Keratinocyte (primary cell): ENCODE results near the gene PPIP5K2. TPM values are rescaled to one million over a fixed set of nuclear protein-coding genes. Genes with fewer than 3 reads are reported as not detected.

Experiments used
- DNase-seq: peaks from one replicate; pipeline ENCODE4 v3.0.0-alpha.2; 2011; ENCODE audit warnings: low read depth, missing footprints, low spot score
- FAIRE-seq: peaks from 2 replicates; lab custom pipeline; 2011; peaks lifted over from hg19 to GRCh38; lab: Jason Lieb, UNC
- H2AFZ ChIP-seq: 2 replicates; pipeline ENCODE4 v1.6.0; 2012; ENCODE audit warnings: low read length, control low read depth, inconsistent platforms; ENCODE audit not compliant: control insufficient read depth
- H3K27ac ChIP-seq: 2 replicates; pipeline ENCODE4 v1.5.1; 2011; ENCODE audit warnings: low read length; ENCODE audit not compliant: control insufficient read depth, insufficient read depth
- H3K27me3 ChIP-seq: 3 replicates; pipeline ENCODE4 v1.6.0; 2011; ENCODE audit warnings: low read length; ENCODE audit not compliant: control insufficient read depth, insufficient read depth; ENCODE audit errors: extremely low read depth
- H3K36me3 ChIP-seq, 2 experiments: 2 replicates in 1 of 2; 3 replicates in 1 of 2; pipeline ENCODE4 v1.5.1; 2011; ENCODE audit warnings: low read length in 2 of 2, mild to moderate bottlenecking in 1 of 2; ENCODE audit not compliant: control insufficient read depth in 2 of 2, insufficient read depth in 2 of 2; ENCODE audit errors: extremely low read depth in 1 of 2
- H3K4me1 ChIP-seq: 3 replicates; pipeline ENCODE4 v1.5.1; 2011; ENCODE audit warnings: low read length; ENCODE audit not compliant: control insufficient read depth, insufficient read depth; ENCODE audit errors: extremely low read depth
- H3K4me2 ChIP-seq: 3 replicates; pipeline ENCODE4 v1.6.0; 2011; ENCODE audit warnings: low read depth, low read length; ENCODE audit not compliant: control insufficient read depth, insufficient read depth; ENCODE audit errors: extremely low read depth
- H3K4me3 ChIP-seq, 3 experiments: fragments of 200-600 bp in 1 of 3; sonication (generic) in 1 of 3; 2 replicates in 2 of 3; 3 replicates in 1 of 3; pipeline ENCODE4 v1.5.1; 2011 to 2016; ENCODE audit warnings: low read length in 3 of 3, mild to moderate bottlenecking in 3 of 3, control low read depth in 2 of 3, inconsistent platforms in 1 of 3, low read depth in 1 of 3, mixed read lengths in 1 of 3, mixed run types in 1 of 3, moderate library complexity in 1 of 3; ENCODE audit not compliant: control insufficient read depth in 2 of 3, insufficient read depth in 2 of 3; ENCODE audit errors: extremely low read depth in 1 of 3
- H3K79me2 ChIP-seq: 2 replicates; pipeline ENCODE4 v1.6.0; 2012; ENCODE audit warnings: low read length; ENCODE audit not compliant: control insufficient read depth, insufficient read depth
- H3K9ac ChIP-seq: 3 replicates; pipeline ENCODE4 v1.6.0; 2011; ENCODE audit warnings: low read length; ENCODE audit not compliant: control insufficient read depth, insufficient read depth; ENCODE audit errors: extremely low read depth
- H3K9me1 ChIP-seq: 3 replicates; pipeline ENCODE4 v1.6.0; 2011; ENCODE audit warnings: low read length; ENCODE audit not compliant: control insufficient read depth, insufficient read depth; ENCODE audit errors: extremely low read depth
- H3K9me3 ChIP-seq: 2 replicates; pipeline ENCODE4 v1.5.1; 2012; ENCODE audit warnings: low read depth, low read length; ENCODE audit not compliant: control insufficient read depth
- H4K20me1 ChIP-seq: 3 replicates; pipeline ENCODE4 v1.6.0; 2011; ENCODE audit warnings: low read length; ENCODE audit not compliant: control insufficient read depth, insufficient read depth; ENCODE audit errors: extremely low read depth
- EZH2 ChIP-seq: IDR thresholded peaks from one replicate; pipeline ENCODE4 v1.6.1; 2012; ENCODE audit warnings: inconsistent platforms, mild to moderate bottlenecking, low read length, moderate library complexity
- dilution Hi-C: fragments of 300-500 bp; cut with MboI; formaldehyde crosslinking; loops from one replicate; pipeline ENCODE4 v1.7.0; 2020; ENCODE audit warnings: low sequenced_read_pairs; ENCODE audit not compliant: extremely low pct_ligation_motif_present
- polyA plus RNA-seq, 5 experiments: library from polyadenylated mRNA; depleted of rRNA in 3 of 5; stranded (reverse) in 3 of 5; stranded (forward) in 1 of 5; unstranded in 1 of 5; fragments of >200 nt; gene quantifications; 1 replicate in 1 of 5; 2 replicates in 3 of 5; 3 replicates in 1 of 5; pipeline versions ENCODE4 v1.2.1 to v1.2.3, GENCODE V29; 2011 to 2012; ENCODE audit warnings: missing spikeins in 2 of 5, low read depth in 1 of 5, low replicate concordance in 1 of 5
- TF ChIP-seq, protein P1 (sequence below), 3 experiments: IDR thresholded peaks in 1 of 3; conservative IDR thresholded peaks in 1 of 3; optimal IDR thresholded peaks in 1 of 3; 2 replicates in 2 of 3; 3 replicates in 1 of 3; pipeline versions ENCODE3 to v1.5.1; 2011; ENCODE audit warnings: low read length in 3 of 3, mild to moderate bottlenecking in 3 of 3, moderate library complexity in 2 of 3, control low read depth in 1 of 3, inconsistent platforms in 1 of 3; ENCODE audit not compliant: insufficient read depth in 2 of 3; ENCODE audit errors: extremely low read depth in 1 of 3

The PPIP5K2 gene
- polyA plus RNA-seq, 1 donor (not counting 4 experiments of a cell fraction or from before 2014, with no cell fraction given): 27.8 TPM

DNA sequence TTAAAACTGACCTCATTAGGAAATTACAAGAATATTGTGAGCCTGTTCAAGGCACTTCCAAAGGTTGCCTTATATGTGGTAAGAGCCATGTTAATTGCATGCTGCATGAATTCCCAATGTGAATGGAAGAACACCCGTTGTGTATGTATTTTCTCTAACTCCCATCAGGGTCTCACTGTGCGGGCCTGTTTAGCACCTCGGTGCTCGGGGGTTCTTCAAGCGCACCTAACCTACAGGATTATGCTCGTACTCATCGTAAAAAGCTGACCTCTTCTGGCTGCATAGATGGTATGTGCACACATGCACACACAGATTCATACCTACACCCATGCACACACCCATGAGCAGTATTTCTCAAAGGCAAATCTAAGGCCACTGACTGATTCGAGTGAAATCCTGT is 66.1 kb downstream of the PPIP5K2 start:
- H3K4me3 ChIP-seq: no peak overlapping the region
- no peaks in the 10 kb centered on the region for H4K20me1 ChIP-seq
- H3K27me3 ChIP-seq: no peaks in the 10 kb centered on the region
- no peaks in the 10 kb centered on the region for H3K9me3 ChIP-seq
- dilution Hi-C loops: no loop called here
- H3K9me1 ChIP-seq: no peaks in the 10 kb centered on the region
- DNase-seq: no peak
- TF ChIP-seq EZH2: no peak
- TF ChIP-seq, protein P1, sequence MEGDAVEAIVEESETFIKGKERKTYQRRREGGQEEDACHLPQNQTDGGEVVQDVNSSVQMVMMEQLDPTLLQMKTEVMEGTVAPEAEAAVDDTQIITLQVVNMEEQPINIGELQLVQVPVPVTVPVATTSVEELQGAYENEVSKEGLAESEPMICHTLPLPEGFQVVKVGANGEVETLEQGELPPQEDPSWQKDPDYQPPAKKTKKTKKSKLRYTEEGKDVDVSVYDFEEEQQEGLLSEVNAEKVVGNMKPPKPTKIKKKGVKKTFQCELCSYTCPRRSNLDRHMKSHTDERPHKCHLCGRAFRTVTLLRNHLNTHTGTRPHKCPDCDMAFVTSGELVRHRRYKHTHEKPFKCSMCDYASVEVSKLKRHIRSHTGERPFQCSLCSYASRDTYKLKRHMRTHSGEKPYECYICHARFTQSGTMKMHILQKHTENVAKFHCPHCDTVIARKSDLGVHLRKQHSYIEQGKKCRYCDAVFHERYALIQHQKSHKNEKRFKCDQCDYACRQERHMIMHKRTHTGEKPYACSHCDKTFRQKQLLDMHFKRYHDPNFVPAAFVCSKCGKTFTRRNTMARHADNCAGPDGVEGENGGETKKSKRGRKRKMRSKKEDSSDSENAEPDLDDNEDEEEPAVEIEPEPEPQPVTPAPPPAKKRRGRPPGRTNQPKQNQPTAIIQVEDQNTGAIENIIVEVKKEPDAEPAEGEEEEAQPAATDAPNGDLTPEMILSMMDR (optimal IDR thresholded peaks at IDR 0.05 in 1 of 3, IDR thresholded peaks at IDR 0.05 in 1 of 3, conservative IDR thresholded peaks at IDR 0.05 in 1 of 3; ENCODE audit: extremely low read depth in 1 of 3, insufficient read depth in 2 of 3, low read length in 3 of 3): no peak
- no peaks in the 10 kb centered on the region for H3K4me1 ChIP-seq
- no peak overlapping the region for H3K27ac ChIP-seq
- H3K79me2 ChIP-seq: no peaks in the 10 kb centered on the region
- FAIRE-seq: no peak
- no peak overlapping the region for H3K4me2 ChIP-seq
- no peak overlapping the region for H2AFZ ChIP-seq
- H3K36me3 ChIP-seq: peaks cover 0 to 3% of the 10 kb centered on the region in 2 experiments
- no peak overlapping the region for H3K9ac ChIP-seq

- no peak overlapping the region for H3K9ac ChIP-seq
Measured at GRCh38 chr5:103188436-103188835, 68.3 kb downstream of the PPIP5K2 start.

More at GRCh38 chr5:103188436-103188835, 68.3 kb downstream of the PPIP5K2 start:
- Histone ChIP-seq H3K36me3 (peaks cover 0 to 3% of the 10 kb centered on the region in 2 experiments), H3K4me1 (no peaks in the 10 kb centered on the region), H3K27ac (no peak overlapping the region), H2AFZ (no peak overlapping the region), H3K9me1 (no peaks in the 10 kb centered on the region), H3K4me3 (no peak overlapping the region), H4K20me1 (no peaks in the 10 kb centered on the region), H3K4me2 (no peak overlapping the region), H3K79me2 (no peaks in the 10 kb centered on the region), H3K9me3 (no peaks in the 10 kb centered on the region), H3K27me3 (no peaks in the 10 kb centered on the region)
- TF ChIP-seq, protein P1 (optimal IDR thresholded peaks at IDR 0.05 in 1 of 3, IDR thresholded peaks at IDR 0.05 in 1 of 3, conservative IDR thresholded peaks at IDR 0.05 in 1 of 3; ENCODE audit: extremely low read depth in 1 of 3, insufficient read depth in 2 of 3, low read length in 3 of 3): no peak
- TF ChIP-seq EZH2: no peak
- no peak for FAIRE-seq
- no peak for DNase-seq
- dilution Hi-C loops: no loop called here
